Ovary (tissue), 9 donors: Measurements from ENCODE around the gene TMEM139. TPM values are rescaled to one million over a fixed set of nuclear protein-coding genes. Genes with fewer than 3 reads are reported as not detected.

Experiments
- DNase-seq, 5 donors: peaks; one replicate each; pipeline ENCODE4 v3.0.0-alpha.2; 2019 to 2020
- H3K27ac ChIP-seq, 2 donors: fragments of 200-600 bp; one replicate each; pipeline versions ENCODE4 v1.5.1 to v1.8.0; 2019 to 2022
- H3K27me3 ChIP-seq: fragments of 200-600 bp; one replicate; pipeline ENCODE4 v1.8.0; 2022
- H3K36me3 ChIP-seq: fragments of 200-600 bp; sonication (generic); one replicate; pipeline ENCODE4 v1.5.1; 2019
- H3K4me1 ChIP-seq: one replicate; pipeline ENCODE4 v1.8.1; 2013; ENCODE audit warnings: mild to moderate bottlenecking, moderate library complexity; ENCODE audit not compliant: insufficient read depth
- H3K4me3 ChIP-seq: fragments of 200-600 bp; sonication (generic); one replicate; pipeline ENCODE4 v1.5.1; 2017
- H3K9me3 ChIP-seq, 2 donors: fragments of 200-600 bp in 1 of 2; sonication (generic) in 1 of 2; one replicate each; pipeline versions ENCODE4 v1.5.1 to v1.8.1; 2013 to 2019; ENCODE audit warnings: mild to moderate bottlenecking in 1 of 2, moderate library complexity in 1 of 2
- EP300 ChIP-seq: sonication (generic); formaldehyde crosslinking; IDR thresholded peaks from one replicate; pipeline ENCODE4 v1.6.1; 2017; ENCODE audit warnings: antibody characterized with exemption
- POLR2A ChIP-seq: fragments of 450-650 bp; IDR thresholded peaks from one replicate; pipeline ENCODE4 v1.6.1; 2017; ENCODE audit warnings: antibody characterized with exemption, mild to moderate bottlenecking, moderate library complexity
- WGBS, 3 donors: extraction: QIAGEN DNeasy Blood & Tissue Kit in 1 of 3; methylation state at CpG; one replicate each; pipeline versions ENCODE4 v1.1.5 to v1.1.7; 2013 to 2017; 5-methylcytosine and 5-hydroxymethylcytosine counted together
- intact Hi-C, 4 donors: fragments of 100-400 bp; cut with DNase I; formaldehyde crosslinking; loops; one replicate each; pipeline versions ENCODE4 v1.11.0 to v1.15.1; 2022 to 2023
- polyA plus RNA-seq, 2 donors: library from polyadenylated mRNA; stranded (reverse); fragments of 200-250 nt in 1 of 2; fragments of 350-450 nt in 1 of 2; fragmentation: Illumina TruSeq in 1 of 2; extraction: RNeasy Lipid Tissue Mini Kit (QIAGEN cat#74804) in 1 of 2; gene quantifications; one replicate each; pipeline ENCODE4 v1.2.3, GENCODE V29; 2013 to 2014
- total RNA-seq, 7 donors: library from RNA; depleted of rRNA in 2 of 7; stranded (reverse); fragments of >200 nt in 2 of 7; fragmentation: NEBNext Ultra II Directional in 3 of 7; extraction: Animal tissue kit (Norgen Biotek cat#: 25700) in 3 of 7; gene quantifications; one replicate each; pipeline versions ENCODE4 v1.1.0 to v1.2.4, GENCODE V29; 2016 to 2023
- TF ChIP-seq, protein P1 (sequence below), 3 donors: fragments of 450-650 bp in 2 of 3; fragments of 200-600 bp in 1 of 3; IDR thresholded peaks; one replicate each; pipeline versions ENCODE4 v1.5.1 to v1.8.0; 2016 to 2022; ENCODE audit warnings: antibody characterized with exemption in 3 of 3, mild to moderate bottlenecking in 1 of 3
- donor health status: DM: no; HTN: no; CAD: no; lungs with moderate emphysema.
- donor health status: DM: no; HTN: no; CAD: no.
- donor health status: Bipolar disorder and iron deficiency.
- donor health status: DM: yes; HTN: yes; CAD: no.
- donor health status: DM: no; HTN: no; CAD: no.
- donor health status: DM: yes; HTN: yes; CAD: no.

Gene TMEM139
- total and polyA plus RNA-seq, 9 donors: 0.35 to 10.8 (median 0.61) TPM

DNA sequence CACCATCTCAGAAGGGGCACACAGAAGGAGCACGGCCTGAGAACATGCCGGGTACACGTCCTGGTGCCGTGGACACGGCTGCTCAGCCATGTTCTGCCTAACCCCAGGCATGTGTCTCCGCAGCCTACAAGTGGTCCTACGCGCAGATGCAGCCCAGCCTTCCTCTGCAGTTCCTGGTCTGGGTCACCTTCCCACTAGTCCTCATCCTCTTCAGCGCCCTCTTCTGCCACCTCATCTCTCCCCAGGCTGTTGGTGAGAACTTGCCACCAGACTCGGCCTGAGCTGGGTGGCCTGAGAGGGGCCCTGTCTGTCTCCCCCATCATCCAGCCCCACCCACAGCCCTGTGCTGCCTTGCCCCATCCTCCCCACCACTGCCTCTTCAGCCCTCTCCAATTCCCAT, 36.5 kb downstream of the TMEM139 start:
- intact Hi-C loops: no loop called here
- 97 to 98% (median 98%) methylated on average over 10 of the region's 10 CpGs for WGBS, 3 donors

DNA sequence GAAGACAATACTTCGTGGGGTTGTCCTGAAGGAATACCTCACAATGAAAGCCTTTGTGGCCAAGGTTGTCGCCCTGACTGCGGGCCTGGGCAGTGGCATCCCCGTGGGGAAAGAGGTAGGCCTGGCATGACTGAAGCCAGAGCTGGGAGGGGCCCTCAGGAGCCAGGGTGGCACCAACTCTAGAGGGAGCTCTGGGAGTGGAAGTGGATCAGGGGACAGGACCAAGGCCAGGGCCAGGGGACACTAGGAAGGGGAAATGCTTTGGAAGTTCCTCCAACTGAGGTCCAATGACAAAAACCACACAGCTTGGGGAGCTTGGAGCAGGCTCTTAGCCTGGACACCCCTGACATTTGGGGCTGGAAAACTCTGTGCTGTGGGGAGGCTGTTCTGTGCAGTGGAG, 37.0 kb downstream of the TMEM139 start:
- TF ChIP-seq, protein P1, sequence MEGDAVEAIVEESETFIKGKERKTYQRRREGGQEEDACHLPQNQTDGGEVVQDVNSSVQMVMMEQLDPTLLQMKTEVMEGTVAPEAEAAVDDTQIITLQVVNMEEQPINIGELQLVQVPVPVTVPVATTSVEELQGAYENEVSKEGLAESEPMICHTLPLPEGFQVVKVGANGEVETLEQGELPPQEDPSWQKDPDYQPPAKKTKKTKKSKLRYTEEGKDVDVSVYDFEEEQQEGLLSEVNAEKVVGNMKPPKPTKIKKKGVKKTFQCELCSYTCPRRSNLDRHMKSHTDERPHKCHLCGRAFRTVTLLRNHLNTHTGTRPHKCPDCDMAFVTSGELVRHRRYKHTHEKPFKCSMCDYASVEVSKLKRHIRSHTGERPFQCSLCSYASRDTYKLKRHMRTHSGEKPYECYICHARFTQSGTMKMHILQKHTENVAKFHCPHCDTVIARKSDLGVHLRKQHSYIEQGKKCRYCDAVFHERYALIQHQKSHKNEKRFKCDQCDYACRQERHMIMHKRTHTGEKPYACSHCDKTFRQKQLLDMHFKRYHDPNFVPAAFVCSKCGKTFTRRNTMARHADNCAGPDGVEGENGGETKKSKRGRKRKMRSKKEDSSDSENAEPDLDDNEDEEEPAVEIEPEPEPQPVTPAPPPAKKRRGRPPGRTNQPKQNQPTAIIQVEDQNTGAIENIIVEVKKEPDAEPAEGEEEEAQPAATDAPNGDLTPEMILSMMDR (IDR thresholded peaks at IDR 0.05): no peak
- TF ChIP-seq EP300 (no peak), POLR2A (no peak)
- no peaks in the 10 kb centered on the region for H3K27me3 ChIP-seq
- no peaks in the 10 kb centered on the region for H3K36me3 ChIP-seq
- peaks cover 2% of the 10 kb centered on the region for H3K4me1 ChIP-seq
- H3K9me3 ChIP-seq: no peaks in the 10 kb centered on the region
- intact Hi-C loops: no loop called here
- H3K27ac ChIP-seq: no peak overlapping the region
- 86 to 88% (median 87%) methylated on average over 4 of the region's 4 CpGs for WGBS, 3 donors
- H3K4me3 ChIP-seq: no peak overlapping the region
- DNase-seq: no peak

More for the DNA sequence above, 36.5 kb downstream of the TMEM139 start:
- Histone ChIP-seq H3K4me3 (no peak overlapping the region), H3K4me1 (peaks cover 2% of the 10 kb centered on the region), H3K27ac (no peak overlapping the region), H3K36me3 (no peaks in the 10 kb centered on the region), H3K27me3 (no peaks in the 10 kb centered on the region), H3K9me3 (no peaks in the 10 kb centered on the region)
- DNase-seq: no peak
- TF ChIP-seq POLR2A (no peak), EP300 (no peak)
- TF ChIP-seq, protein P1 (IDR thresholded peaks at IDR 0.05): no peak

DNA sequence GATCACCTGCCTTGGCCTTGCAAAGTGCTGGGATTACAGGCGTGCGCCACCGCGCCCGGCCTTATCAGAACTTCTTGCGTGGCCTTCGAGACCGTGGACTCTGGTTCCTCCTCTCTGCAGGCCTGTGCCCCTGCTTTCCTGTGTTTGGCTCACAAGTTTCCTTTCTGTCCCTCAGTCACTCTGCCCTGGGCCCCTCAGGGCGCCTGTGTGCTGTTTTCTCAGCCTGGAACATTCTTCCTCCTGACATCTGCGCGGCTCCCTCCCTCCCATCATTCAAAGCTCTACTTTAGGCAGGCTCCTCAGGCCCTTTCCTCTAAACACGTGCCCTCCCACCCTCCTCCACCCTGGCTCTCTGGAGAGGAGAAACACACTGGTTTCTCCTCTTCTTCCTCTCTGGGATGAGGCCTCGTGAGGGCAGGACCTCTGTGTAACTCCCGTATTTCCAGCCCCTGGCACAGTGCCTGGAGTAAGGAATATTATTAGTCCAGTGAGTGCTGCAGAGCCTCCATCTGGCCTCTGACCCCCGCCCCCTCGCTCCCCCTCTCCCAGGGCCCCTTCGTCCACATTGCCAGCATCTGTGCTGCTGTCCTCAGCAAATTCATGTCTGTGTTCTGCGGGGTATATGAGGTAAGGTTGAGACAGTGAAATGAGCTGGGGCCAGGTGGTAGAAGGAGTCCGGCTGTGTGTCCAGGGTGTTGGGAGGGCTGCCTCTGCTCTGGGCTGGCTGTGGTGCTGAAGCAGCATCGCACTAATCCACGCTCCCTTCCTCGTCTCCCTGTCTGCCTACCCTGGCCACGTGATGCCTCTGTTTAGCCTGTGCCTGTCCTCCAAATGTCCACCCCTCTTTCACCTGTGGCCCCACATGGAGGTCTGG, 38.2 kb downstream of the TMEM139 start:
- H3K4me3 ChIP-seq: no peak overlapping the region

DNA sequence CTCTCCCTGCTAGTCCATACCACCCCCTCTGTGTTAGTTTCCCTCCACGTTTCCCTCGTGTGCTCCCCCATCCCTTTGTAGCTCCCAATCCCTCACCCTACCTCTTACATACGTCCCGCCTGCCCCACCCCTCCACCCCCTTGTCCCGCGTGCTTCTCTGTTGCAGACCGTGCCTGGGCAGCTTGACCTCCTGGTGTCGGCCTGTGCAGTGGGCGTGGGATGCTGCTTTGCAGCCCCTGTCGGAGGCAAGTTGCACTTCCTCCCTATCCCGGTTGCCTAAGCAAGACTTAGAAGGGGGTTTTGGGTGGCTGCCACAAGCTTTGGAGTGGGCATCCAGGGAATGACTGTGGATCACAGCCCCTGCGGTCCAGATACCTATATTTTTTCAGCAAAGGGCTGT, 38.9 kb downstream of the TMEM139 start:
- DNase-seq: no peak
- intact Hi-C loops: no loop called here
- no peaks in the 10 kb centered on the region for H3K9me3 ChIP-seq
- no peak overlapping the region for H3K27ac ChIP-seq
- peaks cover 2% of the 10 kb centered on the region for H3K4me1 ChIP-seq
- TF ChIP-seq EP300 (no peak), POLR2A (no peak)
- TF ChIP-seq, protein P1 (IDR thresholded peaks at IDR 0.05): no peak
- WGBS, 3 donors: 38 to 61% (median 42%) methylated on average over 12 of the region's 12 CpGs
- no peaks in the 10 kb centered on the region for H3K36me3 ChIP-seq
- H3K27me3 ChIP-seq: no peaks in the 10 kb centered on the region
- no peak overlapping the region for H3K4me3 ChIP-seq

More for the DNA sequence above, 38.2 kb downstream of the TMEM139 start:
- Histone ChIP-seq H3K36me3 (no peaks in the 10 kb centered on the region), H3K27me3 (no peaks in the 10 kb centered on the region), H3K9me3 (no peaks in the 10 kb centered on the region), H3K4me1 (peaks cover 2% of the 10 kb centered on the region), H3K27ac (no peak overlapping the region)
- DNase-seq: peak in 2 of 5 donors; percentile 22 to 54
- 60 to 67% (median 61%) methylated on average over 23 of the region's 23 CpGs for WGBS, 3 donors
- intact Hi-C loops: no loop called here
- TF ChIP-seq POLR2A (no peak), EP300 (no peak)
- TF ChIP-seq, protein P1 (IDR thresholded peaks at IDR 0.05): no peak
